ENCODE data around the gene ADGRF3. TPM values are rescaled to one million over a fixed set of nuclear protein-coding genes. Genes with fewer than 3 reads are reported as not detected.

Gene ADGRF3
- total and polyA plus RNA-seq, 9 of the 15 experiments (the other 6 are each of a cell fraction or from before 2014, with no cell fraction given) = 0.04 to 0.54 (median 0.16) TPM; not detected in 2

- TF ChIP-seq TEAD1 (CRISPR knock-in tag; IDR thresholded peaks at IDR 0.05) = peak; percentile 91 to 99
- peak; percentile 24; the same call in 1 of the 2 replicates for TF ChIP-seq ZBTB33 (CRISPR knock-in tag; IDR thresholded peaks at IDR 0.05)
- peak; percentile 61 for TF ChIP-seq NCOR1 (IDR thresholded peaks at IDR 0.05)
- no peak for TF ChIP-seq ETV6 (IDR thresholded peaks at IDR 0.05; ENCODE audit: borderline replicate concordance in 1 of 2, low read depth in 2 of 2, low read length in 1 of 2)
- no peak for TF ChIP-seq ETV6 (CRISPR knock-in tag; IDR thresholded peaks at IDR 0.05; ENCODE audit: borderline replicate concordance)
- TF ChIP-seq MECOM (CRISPR knock-in tag; IDR thresholded peaks at IDR 0.05) = 0 out of 2 replicates have a peak, but pooled peaks have one; percentile 16
- no peak; the same call in 1 of the 2 replicates for TF ChIP-seq NFRKB (IDR thresholded peaks at IDR 0.05; ENCODE audit: low read depth)
- TF ChIP-seq BMI1 (IDR thresholded peaks at IDR 0.05; ENCODE audit: low read length) = no peak
- TF ChIP-seq FOSL1 (tag; conservative IDR thresholded peaks at IDR 0.05) = peak; percentile 91
- TF ChIP-seq ZNF253 (CRISPR knock-in tag; conservative IDR thresholded peaks at IDR 0.05) = no peak
- no peak for TF ChIP-seq ZSCAN29 (IDR thresholded peaks at IDR 0.05)
- TF ChIP-seq ZKSCAN1 (IDR thresholded peaks at IDR 0.05; ENCODE audit: low read depth, low read length) = no peak
- peak; percentile 91 for TF ChIP-seq ARID1B (IDR thresholded peaks at IDR 0.05)
- peak; percentile 40; the same call in 1 of the 2 replicates for TF ChIP-seq ETV5 (CRISPR knock-in tag; IDR thresholded peaks at IDR 0.05; ENCODE audit: low read depth)
- TF ChIP-seq NEUROD1 (IDR thresholded peaks at IDR 0.05; ENCODE audit: borderline replicate concordance, low read depth, low read length, partially characterized antibody) = peak; percentile 27
- TF ChIP-seq ZNF512 (tag; IDR thresholded peaks at IDR 0.05) = no peak
- TF ChIP-seq ZNF274 (IDR thresholded peaks at IDR 0.05; ENCODE audit: borderline replicate concordance, low read depth, low read length) = no peak
- TF ChIP-seq RAD51 (IDR thresholded peaks at IDR 0.05; ENCODE audit: borderline replicate concordance, low read depth) = no peak
- TF ChIP-seq RNF219 (CRISPR knock-in tag; IDR thresholded peaks at IDR 0.05) = no peak
- TF ChIP-seq SMAD4 (CRISPR knock-in tag; conservative IDR thresholded peaks at IDR 0.05) = peak; percentile 30; the same call in 1 of the 2 replicates
Observed at GRCh38 chr2:26344581-26345282, 1.9 kb downstream of the ADGRF3 start (continued).
